NAMALWA (cell line): ENCODE data around the gene STK16.
A peak's percentile ranks its signal among the peaks of the same experiment; 100 is the strongest.

Experiments
- DNase-seq: peaks from one replicate; pipeline ENCODE4 v3.0.0-alpha.2; 2015; ENCODE audit warnings: low spot score

STK16 gene

GRCh38 chr2:219289537-219290361, 44.5 kb downstream of the STK16 start:
- DNase-seq = no peak

GRCh38 chr2:219290381-219291171, 45.3 kb downstream of the STK16 start:
- DNase-seq = no peak

DNA sequence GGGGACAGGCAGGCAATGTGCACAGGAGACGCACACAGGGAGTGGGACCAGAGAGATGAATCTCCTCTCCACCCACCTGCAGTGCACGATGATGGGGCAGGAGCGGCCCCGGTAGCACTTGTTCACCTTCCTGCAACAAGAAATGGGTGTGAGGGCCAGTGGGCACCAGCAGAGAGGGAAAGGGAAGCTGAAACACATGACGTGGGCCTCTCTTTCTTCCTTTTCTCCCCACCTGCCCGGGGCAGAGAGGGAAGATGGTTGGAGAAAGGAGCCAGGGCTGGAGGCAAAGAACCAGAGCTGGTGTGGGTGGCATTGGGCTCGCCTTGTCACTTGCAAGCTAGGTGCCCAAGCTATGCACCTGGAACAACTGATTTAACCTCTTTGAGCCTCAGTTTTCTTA, 46.1 kb downstream of the STK16 start:
- no peak for DNase-seq

- no peak for DNase-seq
Observed at GRCh38 chr2:219291910-219292490, 46.7 kb downstream of the STK16 start.

- no peak for DNase-seq
Observed at GRCh38 chr2:219292616-219293015, 47.3 kb downstream of the STK16 start.

DNA sequence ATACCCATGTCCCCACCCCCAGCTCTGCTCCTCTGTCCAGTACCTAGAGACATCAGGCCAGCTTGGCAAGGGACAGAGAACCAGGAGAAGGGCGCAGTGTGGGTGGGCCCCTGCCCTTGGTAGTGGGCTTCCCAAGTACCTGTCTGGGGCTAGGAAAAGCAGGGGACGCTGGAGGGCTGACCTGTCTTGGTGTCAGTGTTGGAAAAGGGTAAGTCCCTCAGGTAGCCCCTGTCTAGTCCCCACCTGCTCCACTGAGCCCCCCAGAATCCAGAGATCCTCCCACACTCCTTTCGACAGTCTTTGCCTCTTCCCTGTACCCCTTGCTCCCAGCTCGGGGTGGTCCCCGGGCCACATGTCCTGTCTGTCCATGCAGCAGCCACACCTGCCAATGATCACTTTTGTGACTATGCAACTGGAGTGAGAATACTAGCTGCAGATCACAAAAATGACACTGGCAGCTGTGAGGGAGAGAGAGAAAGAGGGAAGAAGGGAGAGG, 48.5 kb downstream of the STK16 start:
- DNase-seq = no peak

- peak; percentile 90 for DNase-seq
Observed at GRCh38 chr2:219294356-219295351, 49.4 kb downstream of the STK16 start.

DNA sequence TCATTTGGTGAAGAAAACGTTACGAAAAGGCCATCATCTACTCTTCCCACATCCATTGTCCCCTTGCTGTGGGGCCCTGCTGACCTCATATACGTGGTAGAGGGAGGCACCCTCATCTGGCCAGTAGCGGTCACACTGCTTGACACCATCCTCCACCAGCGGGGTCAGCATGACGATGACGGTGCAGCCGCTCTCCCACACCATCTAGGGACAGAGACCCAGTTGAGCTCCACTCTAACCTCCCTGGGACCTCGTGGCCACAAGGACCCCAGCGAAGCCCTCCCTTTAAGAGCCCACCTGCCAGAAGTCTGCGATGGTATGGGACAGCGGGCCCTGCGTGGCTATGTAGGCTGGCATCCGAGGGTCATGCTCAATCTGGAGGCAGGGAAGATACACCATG, 50.9 kb downstream of the STK16 start:
- DNase-seq = no peak

DNA sequence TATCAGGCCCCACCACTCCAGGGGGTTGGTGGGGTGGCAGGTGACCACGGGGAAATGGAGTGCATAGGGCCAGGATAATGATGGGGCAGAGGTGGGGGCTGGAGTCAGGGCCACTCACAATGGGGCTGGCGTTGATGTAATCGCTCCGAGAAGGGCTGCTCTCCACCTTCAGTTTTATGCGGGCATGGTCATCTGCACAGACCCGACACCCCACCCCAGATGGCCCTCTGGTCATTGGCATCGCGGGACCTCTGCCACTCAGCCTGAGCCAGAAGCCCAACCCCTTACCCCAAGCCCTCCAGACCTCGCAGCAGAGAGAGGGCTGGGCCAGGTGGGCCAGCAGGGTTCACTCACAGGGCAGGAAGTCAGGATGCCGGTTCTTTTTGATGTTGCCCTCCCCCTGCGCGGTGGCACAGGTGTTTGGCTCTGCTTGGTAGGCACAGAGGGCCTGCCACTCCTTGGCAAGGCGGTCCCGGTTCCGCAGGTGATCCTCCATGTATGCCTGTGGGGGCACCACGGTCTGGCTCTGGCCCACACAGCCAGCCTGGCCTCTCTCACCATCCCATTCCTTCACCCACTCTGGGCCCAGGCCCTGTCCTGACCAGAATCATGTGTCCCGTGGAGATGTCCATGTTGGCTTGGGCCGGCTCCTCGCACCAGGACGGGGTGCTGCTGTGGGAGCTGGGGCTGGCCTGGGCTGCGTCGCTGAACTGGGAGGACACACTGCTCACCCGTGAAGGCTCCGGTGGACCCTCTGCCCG, 51.5 kb downstream of the STK16 start:
- DNase-seq = no peak

- peak; percentile 34 for DNase-seq
Observed at GRCh38 chr2:219297766-219298456, 52.6 kb downstream of the STK16 start.

GRCh38 chr2:219298759-219299371, 53.6 kb downstream of the STK16 start:
- peak; percentile 85 for DNase-seq

DNA sequence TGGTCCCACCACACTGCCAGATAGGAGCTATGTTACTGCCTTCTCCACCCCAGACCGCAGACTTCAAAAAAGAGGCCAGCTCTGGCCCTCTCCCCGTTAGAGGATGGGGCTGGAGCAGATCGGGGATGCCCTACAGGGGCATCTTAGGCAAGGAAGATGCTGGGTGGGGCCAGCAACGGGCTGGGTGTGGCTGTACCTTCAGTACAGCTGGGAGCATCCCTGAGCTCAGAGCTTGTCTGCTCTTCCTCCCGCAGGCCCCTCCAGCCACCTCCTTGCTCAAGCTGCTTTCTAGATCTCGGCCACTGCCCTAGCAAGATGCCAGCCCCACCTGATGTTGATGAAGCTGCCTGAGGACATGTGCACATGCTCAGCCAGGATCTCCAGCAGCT, 54.1 kb downstream of the STK16 start:
- no peak for DNase-seq
